NCI-H2196 treated with DMSO at 0.1 percent for 48 hours (cell line): Measurements from ENCODE around the gene TBC1D7.

ENCODE experiments used
- DNase-seq: peaks from one replicate; lab custom pipeline; 2025; ENCODE audit not compliant: unreplicated experiment; lab: John Stamatoyannopoulos, UW

TBC1D7 gene

GRCh38 chr6:13273931-13274706 is 54.2 kb downstream of the TBC1D7 start:
- no peak for DNase-seq

- DNase-seq, result no peak
Observed at GRCh38 chr6:13273202-13273930, 55.0 kb downstream of the TBC1D7 start.

- no peak for DNase-seq
Observed at GRCh38 chr6:13272131-13273046, 55.9 kb downstream of the TBC1D7 start.

GRCh38 chr6:13268913-13269518 is 59.3 kb downstream of the TBC1D7 start:
- DNase-seq, result no peak

- DNase-seq, result no peak
Observed at GRCh38 chr6:13267142-13267651, 61.1 kb downstream of the TBC1D7 start.

GRCh38 chr6:13263669-13264068 is 64.7 kb downstream of the TBC1D7 start:
- DNase-seq, result no peak

GRCh38 chr6:13262302-13263230 is 65.8 kb downstream of the TBC1D7 start:
- DNase-seq, result no peak

- no peak for DNase-seq
Observed at GRCh38 chr6:13261464-13261994, 66.8 kb downstream of the TBC1D7 start.

- DNase-seq, result no peak
Observed at GRCh38 chr6:13260831-13261230, 67.5 kb downstream of the TBC1D7 start.

GRCh38 chr6:13260101-13260598 is 68.2 kb downstream of the TBC1D7 start:
- DNase-seq, result no peak

- no peak for DNase-seq
Observed at GRCh38 chr6:13259393-13259792, 68.9 kb downstream of the TBC1D7 start.

- no peak for DNase-seq
Observed at GRCh38 chr6:13256266-13257001, 71.9 kb downstream of the TBC1D7 start.
